Naive thymus-derived CD8-positive, alpha-beta T cell (primary cell): ENCODE measurements around the gene PCDHGA7. TPM values are rescaled to one million over a fixed set of nuclear protein-coding genes. Genes with fewer than 3 reads are reported as not detected.
"Not testable (repeated sequence)": the region's sequence is repeated elsewhere in the genome, so short reads cannot be mapped to it uniquely, and the experiment has no call there.

ENCODE experiments used
- ATAC-seq, 2 donors: fragments of 150-1000 bp; cut with Tn5 transposase in 1 of 2; sonication (Bioruptor Pico), chemical (Tn5 transposase) in 1 of 2; 1 replicate in 1 of 2; 2 replicates in 1 of 2; pipeline ENCODE4 v1.10.0; 2021; ENCODE audit warnings: mild to moderate bottlenecking in 2 of 2, moderate library complexity in 2 of 2
- POLR2A ChIA-PET: fragments of 350-600 bp; sonication (Branson Sonifier 250); formaldehyde crosslinking; loops from one replicate; lab custom pipeline; 2021; ENCODE audit warnings: antibody characterized with exemption; lab: Charles Lee
- DNase-seq, 10 donors: peaks; one replicate each; pipeline versions ENCODE4 v3.0.0 to v3.0.0-alpha.2; 2020 to 2022
- H3K27ac Mint-ChIP-seq, 10 donors: one replicate each; pipeline ENCODE4 v1.8.0; 2020 to 2022; ENCODE audit warnings: mild to moderate bottlenecking in 10 of 10, mixed read lengths in 10 of 10, moderate library complexity in 4 of 10, inconsistent platforms in 1 of 10
- H3K27me3 Mint-ChIP-seq, 5 donors: one replicate each; pipeline ENCODE4 v1.8.0; 2021 to 2022; ENCODE audit warnings: mixed read lengths in 5 of 5
- H3K36me3 Mint-ChIP-seq, 3 donors: one replicate each; pipeline ENCODE4 v1.8.0; 2020 to 2022; ENCODE audit warnings: mixed read lengths in 3 of 3, mild to moderate bottlenecking in 2 of 3, inconsistent platforms in 1 of 3
- H3K4me1 Mint-ChIP-seq, 4 donors: one replicate each; pipeline ENCODE4 v1.8.0; 2021 to 2022; ENCODE audit warnings: mixed read lengths in 4 of 4
- H3K4me3 Mint-ChIP-seq, 10 donors: one replicate each; pipeline ENCODE4 v1.8.0; 2020 to 2022; ENCODE audit warnings: mild to moderate bottlenecking in 10 of 10, mixed read lengths in 10 of 10, moderate library complexity in 6 of 10, inconsistent platforms in 1 of 10
- H3K9me3 Mint-ChIP-seq, 9 donors: one replicate each; pipeline ENCODE4 v1.8.0; 2020 to 2022; ENCODE audit warnings: mixed read lengths in 9 of 9, mild to moderate bottlenecking in 3 of 9, inconsistent platforms in 1 of 9, moderate library complexity in 1 of 9
- polyA plus RNA-seq, 3 donors: library from polyadenylated mRNA; unstranded; fragments of 300-500 nt; fragmentation: Illumina TruSeq; gene quantifications; one replicate each; pipeline ENCODE4 v1.2.3, GENCODE V29; 2021
- total RNA-seq, 8 experiments: library from RNA in 2 of 8; stranded (reverse) in 2 of 8; gene quantifications; one replicate each; pipeline ENCODE4 v1.2.3 and lab custom pipeline; 2021 to 2026

Gene PCDHGA7
- total and polyA plus RNA-seq, 5 experiments from 2014 or later: 0.33 to 0.42 TPM; not detected in 3

GRCh38 chr5:141371572-141372475, 10.7 kb upstream of the PCDHGA7 start:
- Mint-ChIP-seq H3K4me3 (peak overlapping the region in 2 of 10 donors; percentile 10 to 60), H3K27me3 (peaks cover 36 to 74% (median 68%) of the 10 kb centered on the region in 5 donors), H3K4me1 (peaks cover 0 to 7% (median 4%) of the 10 kb centered on the region in 4 donors), H3K27ac (peak overlapping the region in 1 of 10 donors; percentile 65), H3K9me3 (peaks cover 0 to 84% (median 30%) of the 10 kb centered on the region in 9 donors), H3K36me3 (peaks cover 12 to 47% (median 31%) of the 10 kb centered on the region in 3 donors)
- no peak for ATAC-seq
- no peak for DNase-seq
- POLR2A ChIA-PET: no interaction called here

GRCh38 chr5:141373673-141374317, 8.7 kb upstream of the PCDHGA7 start, which contains the start of gene PCDHGA6:
Gene PCDHGA6, plus strand, starts transcription at chr5:141373891. Its CDS starts 193 bp downstream, at chr5:141374084.
- peak within 1 kb of the TSS in 1 of 10 donors; percentile 35 for H3K27ac Mint-ChIP-seq
- peaks cover 29 to 70% (median 59%) of the 10 kb centered on the region in 5 donors for H3K27me3 Mint-ChIP-seq
- POLR2A ChIA-PET: no interaction called here
- H3K36me3 Mint-ChIP-seq: peaks cover 16 to 60% (median 31%) of the 10 kb centered on the region in 3 donors
- H3K4me3 Mint-ChIP-seq: peak within 1 kb of the TSS in 8 of 10 donors; percentile 15 to 56 (median 38)
- H3K4me1 Mint-ChIP-seq: peaks cover 0 to 7% (median 4%) of the 10 kb centered on the region in 4 donors
- ATAC-seq: no peak
- no peak for DNase-seq
- H3K9me3 Mint-ChIP-seq: peaks cover 0 to 87% (median 34%) of the 10 kb centered on the region in 9 donors

- peaks cover 26 to 67% (median 54%) of the 10 kb centered on the region in 5 donors for H3K27me3 Mint-ChIP-seq
- H3K4me3 Mint-ChIP-seq: no peak overlapping the region
- POLR2A ChIA-PET: no interaction called here
Observed at GRCh38 chr5:141374627-141375026, 7.9 kb upstream of the PCDHGA7 start.

GRCh38 chr5:141375444-141376155, 6.9 kb upstream of the PCDHGA7 start:
- not testable (repeated sequence) for DNase-seq, ATAC-seq, H3K27ac Mint-ChIP-seq, H3K4me1 Mint-ChIP-seq, H3K4me3 Mint-ChIP-seq
- Mint-ChIP-seq H3K36me3 (peaks cover 11 to 64% (median 37%) of the 10 kb centered on the region in 3 donors), H3K9me3 (peaks cover 6 to 88% (median 38%) of the 10 kb centered on the region in 9 donors), H3K27me3 (peaks cover 20 to 67% (median 54%) of the 10 kb centered on the region in 5 donors)
- POLR2A ChIA-PET: interaction anchor here (0.6 kb wide), 1 partner anchor 47 kb away, joined by 3 read pairs; no protein-coding TSS in a partner anchor

More at GRCh38 chr5:141374627-141375026, 7.9 kb upstream of the PCDHGA7 start:
- Mint-ChIP-seq H3K27ac (no peak overlapping the region), H3K9me3 (peaks cover 0 to 90% (median 35%) of the 10 kb centered on the region in 9 donors), H3K4me1 (peaks cover 0 to 7% (median 4%) of the 10 kb centered on the region in 4 donors), H3K36me3 (peaks cover 16 to 64% (median 34%) of the 10 kb centered on the region in 3 donors)
- ATAC-seq: no peak
- no peak for DNase-seq

- peaks cover 16 to 71% (median 39%) of the 10 kb centered on the region in 3 donors for H3K36me3 Mint-ChIP-seq
- peak overlapping the region in 4 of 10 donors; percentile 7 to 76 (median 48) for H3K4me3 Mint-ChIP-seq
Observed at GRCh38 chr5:141383345-141383744, 803 bp downstream of the PCDHGA7 start.

GRCh38 chr5:141384471-141385267, 2.1 kb downstream of the PCDHGA7 start:
- ATAC-seq: no peak
- no peak overlapping the region for H3K4me3 Mint-ChIP-seq
- no peak for DNase-seq
- no peak overlapping the region for H3K27ac Mint-ChIP-seq
- peaks cover 43 to 84% (median 74%) of the 10 kb centered on the region in 5 donors for H3K27me3 Mint-ChIP-seq
- POLR2A ChIA-PET: no interaction called here
- H3K4me1 Mint-ChIP-seq: peaks cover 0 to 2% (median 0%) of the 10 kb centered on the region in 4 donors
- peaks cover 21 to 90% (median 51%) of the 10 kb centered on the region in 9 donors for H3K9me3 Mint-ChIP-seq
- H3K36me3 Mint-ChIP-seq: peaks cover 18 to 69% (median 39%) of the 10 kb centered on the region in 3 donors

More at GRCh38 chr5:141383345-141383744, 803 bp downstream of the PCDHGA7 start:
- Mint-ChIP-seq H3K9me3 (peaks cover 13 to 87% (median 49%) of the 10 kb centered on the region in 9 donors), H3K27ac (no peak overlapping the region), H3K27me3 (peaks cover 37 to 80% (median 66%) of the 10 kb centered on the region in 5 donors), H3K4me1 (peaks cover 0 to 2% (median 0%) of the 10 kb centered on the region in 4 donors)
- no peak for ATAC-seq
- POLR2A ChIA-PET: no interaction called here
- no peak for DNase-seq

- Mint-ChIP-seq H3K4me3 (peak within 1 kb of the TSS; percentile 14 to 72 (median 42)), H3K9me3 (peaks cover 14 to 88% (median 50%) of the 10 kb centered on the region in 9 donors), H3K27ac (peak within 1 kb of the TSS in 1 of 10 donors; percentile 53), H3K36me3 (peaks cover 23 to 61% (median 36%) of the 10 kb centered on the region in 3 donors), H3K27me3 (peaks cover 46 to 89% (median 78%) of the 10 kb centered on the region in 5 donors)
- POLR2A ChIA-PET, DNase-seq, H3K4me1 Mint-ChIP-seq: not testable (repeated sequence)
- peak; percentile 68 to 78 for ATAC-seq
Observed at GRCh38 chr5:141387557-141388311, 5.2 kb downstream of the PCDHGA7 start, which contains the start of gene PCDHGB4. Gene PCDHGB4, plus strand, starts transcription at chr5:141387698. Its CDS starts 187 bp downstream, at chr5:141387885.

- POLR2A ChIA-PET: no interaction called here
- Mint-ChIP-seq H3K9me3 (peaks cover 14 to 88% (median 51%) of the 10 kb centered on the region in 9 donors), H3K36me3 (peaks cover 23 to 58% (median 34%) of the 10 kb centered on the region in 3 donors), H3K4me3 (peak overlapping the region in 2 of 10 donors; percentile 24 to 29), H3K27me3 (peaks cover 40 to 89% (median 75%) of the 10 kb centered on the region in 5 donors), H3K4me1 (peaks cover 0 to 2% (median 1%) of the 10 kb centered on the region in 4 donors), H3K27ac (peak overlapping the region in 1 of 10 donors; percentile 53)
- ATAC-seq: no peak
- DNase-seq: no peak
Observed at GRCh38 chr5:141388661-141389060, 6.1 kb downstream of the PCDHGA7 start.

- POLR2A ChIA-PET: no interaction called here
- H3K27ac Mint-ChIP-seq: no peak overlapping the region
- DNase-seq (no peak), ATAC-seq (no peak)
- H3K27me3 Mint-ChIP-seq: peaks cover 44 to 92% (median 74%) of the 10 kb centered on the region in 5 donors
- H3K4me1 Mint-ChIP-seq: peaks cover 0 to 2% (median 1%) of the 10 kb centered on the region in 4 donors
- H3K36me3 Mint-ChIP-seq: peaks cover 23 to 57% (median 39%) of the 10 kb centered on the region in 3 donors
- H3K4me3 Mint-ChIP-seq: peak overlapping the region in 3 of 10 donors; percentile 29 to 71 (median 49)
- peaks cover 14 to 87% (median 51%) of the 10 kb centered on the region in 9 donors for H3K9me3 Mint-ChIP-seq
Observed at GRCh38 chr5:141389153-141390042, 6.9 kb downstream of the PCDHGA7 start.
